OCI-LY1 (cell line): Measurements from ENCODE around the gene ITGA1.

Experiments used
- H2AFZ ChIP-seq: fragments of 200-600 bp; sonication (generic), shearing (Covaris generic); 2 replicates; pipeline ENCODE4 v1.6.0; 2014; ENCODE audit warnings: antibody characterized with exemption, mild to moderate bottlenecking, low read length
- H3F3A ChIP-seq: fragments of 200-600 bp; sonication (generic), shearing (Covaris generic); 2 replicates; pipeline ENCODE4 v1.6.0; 2014; ENCODE audit warnings: mild to moderate bottlenecking, antibody characterized with exemption, low read length, moderate library complexity; ENCODE audit not compliant: insufficient read depth
- H3K27ac ChIP-seq: fragments of 200-600 bp; sonication (generic); 2 replicates; pipeline ENCODE4 v1.5.1; 2014; ENCODE audit warnings: low read length, mixed run types, mild to moderate bottlenecking, low read depth; ENCODE audit not compliant: poor library complexity, severe bottlenecking
- H3K27me3 ChIP-seq: fragments of 200-600 bp; sonication (generic); 2 replicates; pipeline ENCODE4 v1.6.0; 2014; ENCODE audit warnings: antibody characterized with exemption, mild to moderate bottlenecking, low read length, moderate library complexity; ENCODE audit not compliant: insufficient read depth
- H3K36me3 ChIP-seq: fragments of 200-600 bp; sonication (generic); 2 replicates; pipeline ENCODE4 v1.6.1; 2014; ENCODE audit warnings: mild to moderate bottlenecking, antibody characterized with exemption, low read length, moderate library complexity, mixed read lengths; ENCODE audit not compliant: insufficient read depth
- H3K4me1 ChIP-seq: fragments of 200-600 bp; sonication (generic); 2 replicates; pipeline ENCODE4 v1.5.1; 2014; ENCODE audit warnings: mild to moderate bottlenecking, low read length, moderate library complexity; ENCODE audit not compliant: insufficient read depth, severe bottlenecking
- H3K4me2 ChIP-seq: fragments of 200-600 bp; sonication (generic), shearing (Covaris generic); 2 replicates; pipeline ENCODE4 v1.6.1; 2014; ENCODE audit warnings: low read length
- H3K4me3 ChIP-seq: fragments of 200-600 bp; sonication (generic); 2 replicates; pipeline ENCODE4 v1.5.1; 2014; ENCODE audit warnings: low read length, low read depth, mild to moderate bottlenecking, mixed read lengths; ENCODE audit not compliant: poor library complexity, severe bottlenecking
- H3K79me2 ChIP-seq: fragments of 200-600 bp; shearing (Covaris generic); 2 replicates; pipeline ENCODE4 v1.6.1; 2016; ENCODE audit warnings: mixed run types, low read length, mixed read lengths; ENCODE audit not compliant: insufficient read depth
- H3K9ac ChIP-seq: fragments of 200-600 bp; sonication (generic), shearing (Covaris generic); 2 replicates; pipeline ENCODE4 v1.6.1; 2014; ENCODE audit warnings: mild to moderate bottlenecking, low read length, mixed read lengths
- H3K9me2 ChIP-seq: fragments of 200-600 bp; sonication (generic), shearing (Covaris generic); 2 replicates; pipeline ENCODE4 v1.6.1; 2014; ENCODE audit warnings: low read depth, mild to moderate bottlenecking, low read length, mixed read lengths
- H3K9me3 ChIP-seq: fragments of 200-600 bp; shearing (Covaris generic); 2 replicates; pipeline ENCODE4 v1.6.1; 2014; ENCODE audit warnings: low read length, mixed read lengths
- H4K20me1 ChIP-seq: fragments of 200-600 bp; sonication (generic), shearing (Covaris generic); 2 replicates; pipeline ENCODE4 v1.6.0; 2016; ENCODE audit warnings: mild to moderate bottlenecking, low read length; ENCODE audit not compliant: insufficient read depth
- EZH2 ChIP-seq: fragments of 200-600 bp; sonication (generic), shearing (Covaris generic); IDR thresholded peaks from 2 replicates; pipeline ENCODE4 v1.8.0; 2017; ENCODE audit warnings: borderline replicate concordance, mixed run types, mild to moderate bottlenecking, antibody characterized with exemption, low read length, moderate library complexity, mixed read lengths
- TF ChIP-seq, protein P1 (sequence below): fragments of 200-600 bp; sonication (generic), shearing (Covaris generic); IDR thresholded peaks from 2 replicates; pipeline ENCODE4 v1.5.1; 2017; ENCODE audit warnings: mild to moderate bottlenecking, antibody characterized with exemption, low read length, moderate library complexity, mixed read lengths

Gene ITGA1

DNA sequence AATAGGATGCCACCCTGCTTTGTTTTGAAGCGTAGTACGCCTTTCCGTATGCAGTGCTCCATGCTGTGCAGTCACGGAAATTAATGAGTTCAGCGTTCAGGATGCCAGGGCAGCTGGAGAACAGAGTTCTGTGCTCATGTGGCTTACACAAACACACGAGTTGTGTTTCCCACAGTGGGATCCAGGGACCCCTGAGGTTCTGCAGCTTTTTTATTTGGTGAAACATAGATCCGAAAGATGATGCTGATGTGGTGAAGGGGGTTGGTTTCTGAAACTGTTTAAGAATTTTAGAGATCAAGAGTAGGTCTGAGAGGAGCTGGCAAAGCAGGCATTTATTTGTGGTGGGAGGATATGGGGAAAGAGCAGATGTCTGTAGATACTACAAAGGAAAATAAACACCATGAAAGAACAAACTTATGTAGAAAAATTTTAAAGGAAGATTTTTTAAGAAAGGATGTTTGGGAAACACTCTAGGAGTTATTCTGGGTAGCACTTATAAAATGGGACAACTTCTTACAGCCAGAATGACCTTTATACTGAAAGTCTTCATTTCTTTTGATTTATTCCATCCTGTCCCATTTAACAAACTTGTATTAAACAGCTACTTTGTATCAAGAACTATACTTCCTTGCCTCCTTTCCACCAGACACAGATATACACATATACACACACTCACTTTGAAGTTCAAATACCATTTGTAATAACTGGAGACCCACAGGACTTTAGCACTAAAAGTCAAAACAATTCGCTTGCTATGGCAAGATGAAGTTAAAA is 52.7 kb downstream of the ITGA1 start:
- H3K36me3 ChIP-seq = no peaks in the 10 kb centered on the region
- no peak overlapping the region for H3K27ac ChIP-seq
- H3K4me3 ChIP-seq = no peak overlapping the region
- no peak for TF ChIP-seq EZH2
- H3F3A ChIP-seq = no peaks in the 10 kb centered on the region
- no peaks in the 10 kb centered on the region for H3K9me3 ChIP-seq
- H3K9me2 ChIP-seq = no peaks in the 10 kb centered on the region
- H2AFZ ChIP-seq = no peak overlapping the region
- no peaks in the 10 kb centered on the region for H3K27me3 ChIP-seq
- no peak overlapping the region for H3K9ac ChIP-seq
- no peaks in the 10 kb centered on the region for H3K79me2 ChIP-seq
- no peaks in the 10 kb centered on the region for H3K4me1 ChIP-seq
- no peaks in the 10 kb centered on the region for H4K20me1 ChIP-seq
- no peak overlapping the region for H3K4me2 ChIP-seq

DNA sequence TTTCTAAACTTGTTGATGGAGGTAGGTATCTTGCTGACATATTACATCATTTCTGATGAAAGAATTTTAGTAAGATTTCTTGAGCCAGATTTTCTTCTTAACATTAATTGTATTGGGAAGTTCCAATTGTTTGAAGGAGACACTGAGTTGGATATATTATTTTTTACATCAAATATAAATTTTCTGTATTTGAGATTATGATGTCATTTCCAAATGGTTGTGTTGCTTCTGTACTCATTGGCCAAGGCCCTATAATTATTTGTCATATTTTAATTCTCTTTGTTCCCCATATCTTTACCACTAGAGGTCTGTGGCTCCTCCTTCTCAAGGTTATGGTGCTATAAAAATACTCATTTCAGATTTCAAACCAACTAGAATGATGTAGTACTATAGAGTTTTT is 53.4 kb downstream of the ITGA1 start:
- no peaks in the 10 kb centered on the region for H3K9me2 ChIP-seq
- H3K4me1 ChIP-seq = no peaks in the 10 kb centered on the region
- no peaks in the 10 kb centered on the region for H4K20me1 ChIP-seq
- H3K27me3 ChIP-seq = no peaks in the 10 kb centered on the region
- H3K79me2 ChIP-seq = no peaks in the 10 kb centered on the region
- H3K4me3 ChIP-seq = no peak overlapping the region
- H3K9me3 ChIP-seq = no peaks in the 10 kb centered on the region
- no peak overlapping the region for H3K27ac ChIP-seq
- no peak overlapping the region for H2AFZ ChIP-seq
- H3K36me3 ChIP-seq = no peaks in the 10 kb centered on the region
- H3K4me2 ChIP-seq = no peak overlapping the region
- no peaks in the 10 kb centered on the region for H3F3A ChIP-seq
- no peak overlapping the region for H3K9ac ChIP-seq
- TF ChIP-seq, protein P1, sequence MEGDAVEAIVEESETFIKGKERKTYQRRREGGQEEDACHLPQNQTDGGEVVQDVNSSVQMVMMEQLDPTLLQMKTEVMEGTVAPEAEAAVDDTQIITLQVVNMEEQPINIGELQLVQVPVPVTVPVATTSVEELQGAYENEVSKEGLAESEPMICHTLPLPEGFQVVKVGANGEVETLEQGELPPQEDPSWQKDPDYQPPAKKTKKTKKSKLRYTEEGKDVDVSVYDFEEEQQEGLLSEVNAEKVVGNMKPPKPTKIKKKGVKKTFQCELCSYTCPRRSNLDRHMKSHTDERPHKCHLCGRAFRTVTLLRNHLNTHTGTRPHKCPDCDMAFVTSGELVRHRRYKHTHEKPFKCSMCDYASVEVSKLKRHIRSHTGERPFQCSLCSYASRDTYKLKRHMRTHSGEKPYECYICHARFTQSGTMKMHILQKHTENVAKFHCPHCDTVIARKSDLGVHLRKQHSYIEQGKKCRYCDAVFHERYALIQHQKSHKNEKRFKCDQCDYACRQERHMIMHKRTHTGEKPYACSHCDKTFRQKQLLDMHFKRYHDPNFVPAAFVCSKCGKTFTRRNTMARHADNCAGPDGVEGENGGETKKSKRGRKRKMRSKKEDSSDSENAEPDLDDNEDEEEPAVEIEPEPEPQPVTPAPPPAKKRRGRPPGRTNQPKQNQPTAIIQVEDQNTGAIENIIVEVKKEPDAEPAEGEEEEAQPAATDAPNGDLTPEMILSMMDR = no peak
- TF ChIP-seq EZH2 = no peak

DNA sequence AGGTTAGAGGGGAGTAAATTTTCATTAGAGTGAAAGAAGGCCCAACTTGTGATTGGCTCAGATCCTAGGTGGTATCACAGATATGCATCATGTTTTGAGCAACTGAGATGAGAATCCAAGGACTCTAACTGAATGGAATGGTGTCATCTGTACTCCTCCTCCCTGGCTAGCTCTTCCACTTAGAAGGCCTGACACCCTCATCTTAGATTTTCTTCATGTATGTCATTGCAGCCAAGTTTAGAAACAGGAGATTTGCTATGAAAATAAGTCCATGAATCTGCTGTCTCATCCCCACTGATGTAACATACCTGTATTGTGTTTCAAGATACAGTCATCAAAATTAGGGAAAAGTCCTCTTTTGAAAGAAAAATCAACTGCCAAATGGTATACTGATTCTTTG is 54.4 kb downstream of the ITGA1 start:
- Histone ChIP-seq H3K9me3 (no peaks in the 10 kb centered on the region), H3K36me3 (no peaks in the 10 kb centered on the region), H3K4me2 (no peak overlapping the region), H3K9ac (no peak overlapping the region), H3K79me2 (no peaks in the 10 kb centered on the region), H3K4me1 (no peaks in the 10 kb centered on the region), H3K27me3 (no peaks in the 10 kb centered on the region), H3K27ac (no peak overlapping the region), H3K4me3 (no peak overlapping the region), H2AFZ (no peak overlapping the region), H4K20me1 (no peaks in the 10 kb centered on the region), H3F3A (no peaks in the 10 kb centered on the region), H3K9me2 (no peaks in the 10 kb centered on the region)
- TF ChIP-seq, protein P1 = no peak
- TF ChIP-seq EZH2 = no peak

DNA sequence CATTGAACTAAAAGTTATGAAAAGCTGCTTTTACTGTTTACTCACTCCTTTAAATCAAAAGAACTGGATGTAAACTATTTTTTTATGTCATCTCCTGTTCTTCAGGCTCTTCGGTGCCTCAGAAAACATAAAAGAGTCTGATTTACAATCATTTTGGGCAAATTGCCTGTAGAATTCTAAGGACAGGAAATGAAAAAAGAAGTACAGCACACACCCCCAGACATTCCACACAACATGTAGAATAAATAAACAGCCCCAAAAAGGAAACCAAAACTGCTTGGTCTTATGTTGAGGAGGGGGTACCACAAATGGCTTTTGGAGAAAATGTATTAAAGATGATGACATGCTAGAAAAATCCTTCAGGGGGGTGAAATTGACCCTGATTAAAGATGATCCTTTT is 57.2 kb downstream of the ITGA1 start:
- Histone ChIP-seq H3K27me3 (no peaks in the 10 kb centered on the region), H3K4me2 (no peak overlapping the region), H3K9me2 (no peaks in the 10 kb centered on the region), H3K9ac (no peak overlapping the region), H3K4me1 (no peaks in the 10 kb centered on the region), H3F3A (no peaks in the 10 kb centered on the region), H4K20me1 (no peaks in the 10 kb centered on the region), H3K36me3 (no peaks in the 10 kb centered on the region), H3K79me2 (no peaks in the 10 kb centered on the region), H2AFZ (no peak overlapping the region), H3K9me3 (no peaks in the 10 kb centered on the region), H3K27ac (no peak overlapping the region), H3K4me3 (no peak overlapping the region)
- no peak for TF ChIP-seq EZH2
- TF ChIP-seq, protein P1 = no peak
